Nephron (organoid): ENCODE measurements around the gene MTM1.

ENCODE experiments used
- H3K27ac Mint-ChIP-seq, 3 experiments: 2 replicates each; pipeline ENCODE4 v1.8.0; 2020; ENCODE audit warnings: mixed read lengths in 3 of 3, mild to moderate bottlenecking in 2 of 3, moderate library complexity in 1 of 3
- H3K27me3 Mint-ChIP-seq: 2 replicates; pipeline ENCODE4 v1.8.0; 2021; ENCODE audit warnings: low read depth, mild to moderate bottlenecking, moderate library complexity, mixed read lengths
- H3K36me3 Mint-ChIP-seq: 2 replicates; pipeline ENCODE4 v1.8.0; 2020; ENCODE audit warnings: low read depth, mixed read lengths
- H3K4me1 Mint-ChIP-seq: 2 replicates; pipeline ENCODE4 v1.8.0; 2020; ENCODE audit warnings: mixed read lengths
- H3K4me3 Mint-ChIP-seq, 3 experiments: 2 replicates each; pipeline ENCODE4 v1.8.0; 2020; ENCODE audit warnings: mild to moderate bottlenecking in 3 of 3, mixed read lengths in 3 of 3, moderate library complexity in 2 of 3
- H3K9me3 Mint-ChIP-seq: 2 replicates; pipeline ENCODE4 v1.8.0; 2020; ENCODE audit warnings: mixed read lengths
- CTCF ChIP-seq, 3 experiments: fragments of 200-600 bp; sonication (generic); IDR thresholded peaks; one replicate each; pipeline ENCODE4 v1.5.0; 2021; ENCODE audit warnings: antibody characterized with exemption in 3 of 3; ENCODE audit not compliant: unreplicated experiment in 3 of 3

The MTM1 gene

DNA sequence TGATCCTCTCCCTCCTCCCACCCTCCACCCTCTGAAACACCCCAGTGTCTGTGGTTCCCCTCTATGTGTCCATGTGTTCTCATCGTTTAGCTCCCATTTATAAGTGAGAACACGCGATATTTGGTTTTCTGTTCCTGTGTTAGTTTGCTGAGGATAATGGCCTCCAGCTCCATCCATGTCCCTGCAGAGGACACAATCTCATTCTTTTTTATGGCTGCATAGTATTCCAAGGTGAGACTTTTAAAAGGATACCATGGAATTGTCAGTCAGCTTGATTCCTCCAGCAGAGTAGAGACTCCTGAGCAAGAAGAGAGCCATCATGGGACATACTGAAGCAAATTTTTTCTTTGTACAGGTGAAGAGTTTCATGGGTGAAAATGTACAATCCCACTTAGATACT, 38.8 kb upstream of the MTM1 start:
- no peaks in the 10 kb centered on the region for H3K36me3 Mint-ChIP-seq
- H3K27me3 Mint-ChIP-seq = peaks cover 1% of the 10 kb centered on the region
- no peak for TF ChIP-seq CTCF (IDR thresholded peaks at IDR 0.05; ENCODE audit: unreplicated experiment in 3 of 3)
- no peaks in the 10 kb centered on the region for H3K4me1 Mint-ChIP-seq
- no peak overlapping the region for H3K4me3 Mint-ChIP-seq
- peaks cover 34% of the 10 kb centered on the region for H3K9me3 Mint-ChIP-seq
- H3K27ac Mint-ChIP-seq = no peak overlapping the region

DNA sequence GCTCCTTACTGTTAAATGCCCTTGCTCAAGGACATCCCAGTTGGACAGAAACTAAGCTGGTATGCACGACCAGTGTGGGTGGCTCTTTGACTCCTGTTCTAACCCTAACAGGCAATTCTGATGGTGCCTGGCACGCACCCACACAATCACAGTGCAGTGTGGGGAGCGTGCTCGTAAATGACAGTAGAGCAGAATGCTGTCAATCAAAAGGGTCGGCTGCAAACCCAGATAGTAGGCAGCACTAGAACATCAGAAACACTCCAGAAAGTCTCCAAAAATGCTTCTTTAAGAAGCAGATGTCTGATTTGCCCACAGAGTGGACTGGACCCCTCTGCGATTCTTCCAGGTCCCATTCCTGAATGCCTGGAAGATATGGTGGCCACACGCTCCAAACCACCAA, 37.6 kb upstream of the MTM1 start:
- Mint-ChIP-seq H3K36me3 (no peaks in the 10 kb centered on the region), H3K27ac (no peak overlapping the region), H3K4me3 (no peak overlapping the region), H3K9me3 (peaks cover 40% of the 10 kb centered on the region), H3K27me3 (peaks cover 3% of the 10 kb centered on the region), H3K4me1 (no peaks in the 10 kb centered on the region)
- no peak for TF ChIP-seq CTCF (IDR thresholded peaks at IDR 0.05; ENCODE audit: unreplicated experiment in 3 of 3)

DNA sequence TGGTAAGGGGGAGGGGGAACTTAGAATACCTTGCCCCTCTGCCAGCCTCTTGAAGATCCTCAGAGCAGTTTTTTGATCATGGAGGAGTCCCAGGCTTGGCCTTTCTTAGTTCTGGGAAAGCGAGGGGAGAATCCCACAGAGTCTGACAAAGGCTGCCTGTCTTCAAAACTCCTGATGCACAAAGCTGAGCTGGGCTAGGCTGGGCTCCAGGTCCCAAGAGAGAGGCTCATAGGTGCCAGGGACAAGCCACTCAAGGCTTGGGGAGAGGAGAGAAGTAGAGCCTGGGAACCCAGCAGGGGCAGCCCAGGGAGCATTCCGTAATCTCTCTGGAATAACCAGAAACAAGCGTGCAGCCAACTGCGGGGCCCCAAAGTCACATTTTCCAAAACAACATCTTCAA, 37.0 kb upstream of the MTM1 start:
- H3K27me3 Mint-ChIP-seq = peaks cover 3% of the 10 kb centered on the region
- H3K36me3 Mint-ChIP-seq = no peaks in the 10 kb centered on the region
- H3K4me1 Mint-ChIP-seq = no peaks in the 10 kb centered on the region
- no peak overlapping the region for H3K27ac Mint-ChIP-seq
- peaks cover 42% of the 10 kb centered on the region for H3K9me3 Mint-ChIP-seq
- no peak for TF ChIP-seq CTCF (IDR thresholded peaks at IDR 0.05; ENCODE audit: unreplicated experiment in 3 of 3)
- no peak overlapping the region for H3K4me3 Mint-ChIP-seq

DNA sequence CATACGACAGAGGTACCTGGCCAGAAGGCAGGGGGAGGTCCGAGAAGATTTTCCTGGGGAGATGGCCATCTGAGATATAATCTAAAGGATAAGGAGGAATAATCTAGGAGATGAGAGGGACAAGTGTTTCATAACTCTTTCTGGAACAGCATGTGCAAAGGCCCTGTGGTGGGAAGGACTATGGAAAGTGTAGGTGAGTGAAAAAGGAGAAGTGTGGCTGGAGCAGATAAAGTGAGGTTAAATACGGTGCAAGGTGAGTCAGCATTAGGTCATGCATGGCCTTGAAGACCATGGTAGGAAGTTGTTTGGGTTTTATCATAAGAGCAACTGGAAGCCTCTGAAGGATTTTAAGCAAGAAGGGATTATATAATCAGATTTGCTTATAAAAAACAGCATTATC, 34.6 kb upstream of the MTM1 start:
- Mint-ChIP-seq H3K4me3 (no peak overlapping the region), H3K9me3 (peaks cover 44% of the 10 kb centered on the region), H3K36me3 (no peaks in the 10 kb centered on the region), H3K27me3 (peaks cover 3% of the 10 kb centered on the region), H3K27ac (no peak overlapping the region), H3K4me1 (no peaks in the 10 kb centered on the region)
- no peak for TF ChIP-seq CTCF (IDR thresholded peaks at IDR 0.05; ENCODE audit: unreplicated experiment in 3 of 3)

GRCh38 chrX:150536455-150537116, 31.8 kb upstream of the MTM1 start:
- H3K4me3 Mint-ChIP-seq = no peak overlapping the region
- H3K36me3 Mint-ChIP-seq = no peaks in the 10 kb centered on the region
- TF ChIP-seq CTCF (IDR thresholded peaks at IDR 0.05; ENCODE audit: unreplicated experiment in 3 of 3) = no peak
- H3K27ac Mint-ChIP-seq = no peak overlapping the region
- peaks cover 3% of the 10 kb centered on the region for H3K27me3 Mint-ChIP-seq
- no peaks in the 10 kb centered on the region for H3K4me1 Mint-ChIP-seq
- H3K9me3 Mint-ChIP-seq = peaks cover 38% of the 10 kb centered on the region

GRCh38 chrX:150537851-150538250, 30.6 kb upstream of the MTM1 start:
- TF ChIP-seq CTCF (IDR thresholded peaks at IDR 0.05; ENCODE audit: unreplicated experiment in 3 of 3) = no peak
- Mint-ChIP-seq H3K27me3 (peaks cover 3% of the 10 kb centered on the region), H3K36me3 (no peaks in the 10 kb centered on the region), H3K4me1 (no peaks in the 10 kb centered on the region), H3K27ac (no peak overlapping the region), H3K4me3 (no peak overlapping the region), H3K9me3 (peaks cover 34% of the 10 kb centered on the region)
